Measurements from ENCODE around the gene ABHD3.
A peak's percentile ranks its signal among the peaks of the same experiment; 100 is the strongest.
"Not testable (repeated sequence)": the region's sequence is repeated elsewhere in the genome, so short reads cannot be mapped to it uniquely, and the experiment has no call there.

Gene ABHD3

DNA sequence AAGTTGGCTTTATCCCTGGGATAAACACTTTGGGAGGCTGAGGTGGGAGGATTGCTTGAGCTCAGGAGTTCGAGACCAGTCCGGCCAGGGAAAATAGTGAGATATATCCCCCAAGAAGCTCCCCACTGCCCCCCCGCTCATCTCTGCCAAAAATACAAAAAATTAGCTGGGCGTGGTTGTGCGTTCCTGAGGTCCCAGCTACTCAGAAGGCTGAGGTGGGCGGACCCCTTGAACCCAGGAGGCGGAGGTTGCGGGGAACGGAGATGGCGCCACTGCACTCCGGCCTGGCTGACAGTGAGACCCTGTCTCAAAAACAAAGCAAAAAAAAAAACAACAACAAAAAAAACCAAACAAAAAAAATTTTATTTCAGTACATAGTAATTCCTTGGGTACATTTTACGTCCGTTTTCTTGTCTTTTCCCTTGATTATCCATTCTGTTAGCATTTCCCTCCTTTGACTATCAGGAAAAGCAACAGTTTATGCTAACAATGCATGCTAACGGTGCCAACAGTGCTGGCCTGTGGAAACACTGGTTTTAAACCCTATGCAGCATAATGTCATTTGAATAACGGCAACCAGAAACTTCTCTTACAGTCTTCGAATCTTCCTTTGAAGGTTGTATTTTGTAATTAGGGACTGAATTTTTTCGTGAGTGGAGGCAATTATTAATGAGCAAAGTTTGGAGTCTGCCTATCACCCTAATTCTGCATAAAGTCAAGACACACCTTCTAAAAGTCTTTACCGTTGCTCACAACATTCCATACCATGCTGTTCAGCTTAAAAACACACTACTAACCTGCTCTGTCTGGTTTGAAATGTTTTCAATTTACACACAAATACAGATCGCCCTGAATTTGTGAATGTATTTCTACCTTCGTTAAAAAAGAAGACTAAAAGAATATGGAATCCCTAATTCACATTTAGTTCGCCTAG is 35.3 kb upstream of the ABHD3 start:
- peak overlapping the region; percentile 94 for H2AFZ ChIP-seq (ENCODE audit: low read length)
- peak overlapping the region; percentile 84 for H3K4me3 ChIP-seq (ENCODE audit: low read length, poor library complexity, severe bottlenecking)
- no peaks in the 10 kb centered on the region for H3K9me2 ChIP-seq (replicated peaks; ENCODE audit: low read depth, low read length)
- peak overlapping the region; percentile 93 for H3K9ac ChIP-seq (ENCODE audit: low read depth, low read length, poor library complexity, severe bottlenecking)
- no peaks in the 10 kb centered on the region; the same call in 1 of the 2 replicates for H3F3A ChIP-seq (ENCODE audit: low read depth)
- peaks cover 37% of the 10 kb centered on the region for H3K79me2 ChIP-seq (ENCODE audit: insufficient read depth, low read length)
- H3K4me1 ChIP-seq (ENCODE audit: insufficient read depth, low read length, poor library complexity, severe bottlenecking) = peaks cover 31% of the 10 kb centered on the region
- H4K20me1 ChIP-seq (ENCODE audit: insufficient read depth, low read length, poor library complexity, severe bottlenecking) = peaks cover 36% of the 10 kb centered on the region
- H3K4me2 ChIP-seq (ENCODE audit: low read depth, low read length, poor library complexity, severe bottlenecking) = peak overlapping the region; percentile 69
- H3K36me3 ChIP-seq (ENCODE audit: insufficient read depth, low read length) = no peaks in the 10 kb centered on the region
- TF ChIP-seq, protein P1, sequence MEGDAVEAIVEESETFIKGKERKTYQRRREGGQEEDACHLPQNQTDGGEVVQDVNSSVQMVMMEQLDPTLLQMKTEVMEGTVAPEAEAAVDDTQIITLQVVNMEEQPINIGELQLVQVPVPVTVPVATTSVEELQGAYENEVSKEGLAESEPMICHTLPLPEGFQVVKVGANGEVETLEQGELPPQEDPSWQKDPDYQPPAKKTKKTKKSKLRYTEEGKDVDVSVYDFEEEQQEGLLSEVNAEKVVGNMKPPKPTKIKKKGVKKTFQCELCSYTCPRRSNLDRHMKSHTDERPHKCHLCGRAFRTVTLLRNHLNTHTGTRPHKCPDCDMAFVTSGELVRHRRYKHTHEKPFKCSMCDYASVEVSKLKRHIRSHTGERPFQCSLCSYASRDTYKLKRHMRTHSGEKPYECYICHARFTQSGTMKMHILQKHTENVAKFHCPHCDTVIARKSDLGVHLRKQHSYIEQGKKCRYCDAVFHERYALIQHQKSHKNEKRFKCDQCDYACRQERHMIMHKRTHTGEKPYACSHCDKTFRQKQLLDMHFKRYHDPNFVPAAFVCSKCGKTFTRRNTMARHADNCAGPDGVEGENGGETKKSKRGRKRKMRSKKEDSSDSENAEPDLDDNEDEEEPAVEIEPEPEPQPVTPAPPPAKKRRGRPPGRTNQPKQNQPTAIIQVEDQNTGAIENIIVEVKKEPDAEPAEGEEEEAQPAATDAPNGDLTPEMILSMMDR (conservative IDR thresholded peaks at IDR 0.05; ENCODE audit: low read length) = no peak
- no peak for TF ChIP-seq EZH2phosphoT487 (IDR thresholded peaks at IDR 0.05; ENCODE audit: borderline replicate concordance)
- H3K9me3 ChIP-seq (ENCODE audit: insufficient read depth, low read depth, low read length) = no peaks in the 10 kb centered on the region
- no peaks in the 10 kb centered on the region for H3K27me3 ChIP-seq (ENCODE audit: insufficient read depth, low read length, poor library complexity, severe bottlenecking)

DNA sequence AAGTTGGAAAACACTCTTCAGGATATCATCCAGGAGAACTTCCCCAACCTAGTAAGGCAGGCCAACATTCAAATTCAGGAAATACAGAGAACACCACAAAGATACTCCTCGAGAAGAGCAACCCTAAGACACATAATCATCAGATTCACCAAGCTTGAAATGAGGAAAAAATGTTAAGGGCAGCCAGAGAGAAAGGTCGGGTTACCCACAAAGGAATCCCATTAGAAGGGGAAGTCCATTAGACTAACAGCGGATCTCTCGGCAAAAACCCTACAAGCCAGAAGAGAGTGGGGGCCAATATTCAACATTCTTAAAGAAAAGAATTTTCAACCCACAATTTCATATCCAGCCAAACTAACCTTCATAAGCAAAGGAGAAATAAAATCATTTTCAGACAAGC is 32.4 kb upstream of the ABHD3 start:
- H3K27me3 ChIP-seq (ENCODE audit: insufficient read depth, low read length, poor library complexity, severe bottlenecking); H3K79me2 ChIP-seq (ENCODE audit: insufficient read depth, low read length); H3K9ac ChIP-seq (ENCODE audit: low read depth, low read length, poor library complexity, severe bottlenecking); H3K9me3 ChIP-seq (ENCODE audit: insufficient read depth, low read depth, low read length); H2AFZ ChIP-seq (ENCODE audit: low read length); H3K36me3 ChIP-seq (ENCODE audit: insufficient read depth, low read length); H3K4me2 ChIP-seq (ENCODE audit: low read depth, low read length, poor library complexity, severe bottlenecking); H3K4me3 ChIP-seq (ENCODE audit: low read length, poor library complexity, severe bottlenecking); H3K9me2 ChIP-seq (replicated peaks; ENCODE audit: low read depth, low read length); H4K20me1 ChIP-seq (ENCODE audit: insufficient read depth, low read length, poor library complexity, severe bottlenecking); H3F3A ChIP-seq (ENCODE audit: low read depth): not testable (repeated sequence)
- peaks cover 10% of the 10 kb centered on the region for H3K4me1 ChIP-seq (ENCODE audit: insufficient read depth, low read length, poor library complexity, severe bottlenecking)

DNA sequence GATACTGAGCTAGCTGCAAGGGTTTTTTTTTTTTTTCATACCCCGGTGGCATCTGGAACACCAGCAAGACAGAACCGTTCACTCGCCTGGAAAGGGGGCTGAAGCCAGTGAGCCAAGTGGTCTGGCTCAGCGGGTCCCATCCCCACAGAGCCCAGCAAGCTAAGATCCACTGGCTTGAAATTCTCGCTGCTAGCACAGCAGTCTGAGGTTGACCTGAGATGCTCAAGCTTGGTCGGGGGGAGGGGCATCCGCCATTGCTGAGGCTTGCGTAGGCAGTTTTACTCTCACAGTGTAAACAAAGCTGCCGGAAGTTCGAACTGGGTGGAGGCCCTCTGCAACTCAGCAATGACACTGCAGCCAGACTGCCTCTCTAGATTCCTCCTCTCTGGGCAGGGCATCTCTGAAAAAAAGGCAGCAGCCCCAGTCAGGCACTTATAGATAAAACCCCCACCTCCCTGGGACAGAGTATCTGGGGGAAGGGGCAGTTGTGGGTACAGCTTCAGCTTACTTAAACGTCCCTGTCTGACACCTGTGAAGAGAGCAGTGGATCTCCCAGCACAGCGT is 31.0 kb upstream of the ABHD3 start:
- H3K36me3 ChIP-seq (ENCODE audit: insufficient read depth, low read length) = no peaks in the 10 kb centered on the region
- peaks cover 10% of the 10 kb centered on the region for H3K4me1 ChIP-seq (ENCODE audit: insufficient read depth, low read length, poor library complexity, severe bottlenecking)
- no peak overlapping the region for H2AFZ ChIP-seq (ENCODE audit: low read length)
- H4K20me1 ChIP-seq (ENCODE audit: insufficient read depth, low read length, poor library complexity, severe bottlenecking) = no peaks in the 10 kb centered on the region
- no peaks in the 10 kb centered on the region for H3K9me2 ChIP-seq (replicated peaks; ENCODE audit: low read depth, low read length)
- TF ChIP-seq, protein P1 (conservative IDR thresholded peaks at IDR 0.05; ENCODE audit: low read length) = no peak
- TF ChIP-seq EZH2phosphoT487 (IDR thresholded peaks at IDR 0.05; ENCODE audit: borderline replicate concordance) = no peak
- no peak overlapping the region for H3K9ac ChIP-seq (ENCODE audit: low read depth, low read length, poor library complexity, severe bottlenecking)
- H3K79me2 ChIP-seq (ENCODE audit: insufficient read depth, low read length) = no peaks in the 10 kb centered on the region
- no peaks in the 10 kb centered on the region for H3K27me3 ChIP-seq (ENCODE audit: insufficient read depth, low read length, poor library complexity, severe bottlenecking)
- H3K4me3 ChIP-seq (ENCODE audit: low read length, poor library complexity, severe bottlenecking) = no peak overlapping the region
- no peaks in the 10 kb centered on the region for H3F3A ChIP-seq (ENCODE audit: low read depth)
- H3K9me3 ChIP-seq (ENCODE audit: insufficient read depth, low read depth, low read length) = no peaks in the 10 kb centered on the region
- H3K4me2 ChIP-seq (ENCODE audit: low read depth, low read length, poor library complexity, severe bottlenecking) = no peak overlapping the region
